ENCODE measurements around the gene PRELP. TPM values are rescaled to one million over a fixed set of nuclear protein-coding genes. Genes with fewer than 3 reads are reported as not detected.

The PRELP gene
- total and polyA plus RNA-seq, 7 experiments from 2014 or later: not detected

- Histone ChIP-seq H3K4me1 (ENCODE audit: control insufficient read depth in 2 of 2, insufficient read depth in 2 of 2, low read length in 2 of 2) (peaks cover 0 to 28% of the 10 kb centered on the region in 2 donors), H3K36me3 (ENCODE audit: control insufficient read depth in 2 of 3, insufficient read depth in 3 of 3, low read length in 3 of 3) (no peaks in the 10 kb centered on the region), H3K27me3 (ENCODE audit: control insufficient read depth in 2 of 2, insufficient read depth in 2 of 2, low read length in 2 of 2) (no peaks in the 10 kb centered on the region), H3K27ac (ENCODE audit: low read depth, low read length) (no peak overlapping the region), H3K9me3 (ENCODE audit: control insufficient read depth in 2 of 3, low read length in 3 of 3) (no peaks in the 10 kb centered on the region), H3K4me3 (ENCODE audit: low read length) (no peak overlapping the region)
- ATAC-seq: no peak
- CTCF ChIA-PET: no interaction called here
- Mint-ChIP-seq H3K27me3 (no peaks in the 10 kb centered on the region), H3K9me3 (no peaks in the 10 kb centered on the region), H3K4me3 (peak overlapping the region in 2 of 10 donors; percentile 82 to 93), H3K36me3 (no peaks in the 10 kb centered on the region), H3K27ac (peak overlapping the region in 8 of 9 donors; percentile 29 to 98 (median 95)), H3K4me1 (peaks cover 24 to 57% (median 51%) of the 10 kb centered on the region in 7 donors)
- POLR2A ChIA-PET: interaction anchor here (0.6 kb wide), 1 partner anchor 110 kb away, joined by 3 read pairs; no protein-coding TSS in a partner anchor
- DNase-seq: no peak
- intact Hi-C loops (cut with micrococcal nuclease): loop anchor here in 1 of 2 donors (2.0 kb wide), 1 partner anchor 115 kb away; the partner anchor contains the start of gene ATP2B4
These were observed 36.3 kb downstream of the PRELP start for GRCh38 chr1:203511930-203512329.

DNA sequence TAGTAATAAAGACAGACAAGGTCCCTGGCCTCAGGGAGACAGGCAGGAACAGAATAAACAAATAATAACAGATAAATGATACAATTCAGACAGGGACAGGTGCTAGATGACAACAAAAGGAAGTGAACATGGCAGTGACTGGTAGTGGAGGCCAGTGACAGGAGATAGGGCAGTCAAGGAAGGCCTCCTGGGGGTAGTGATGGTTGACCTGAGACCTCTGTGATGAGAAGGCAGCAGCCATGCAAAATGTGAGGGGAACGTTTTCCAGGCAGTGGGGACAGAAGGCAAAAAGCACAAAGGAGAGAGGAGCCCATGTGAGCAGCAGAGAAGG, 36.9 kb downstream of the PRELP start:
- DNase-seq (no peak), ATAC-seq (peak; percentile 15)
- Histone ChIP-seq H3K27me3 (ENCODE audit: control insufficient read depth in 2 of 2, insufficient read depth in 2 of 2, low read length in 2 of 2) (no peaks in the 10 kb centered on the region), H3K4me1 (ENCODE audit: control insufficient read depth in 2 of 2, insufficient read depth in 2 of 2, low read length in 2 of 2) (peaks cover 0 to 28% of the 10 kb centered on the region in 2 donors), H3K27ac (ENCODE audit: low read depth, low read length) (peak overlapping the region; percentile 68), H3K4me3 (ENCODE audit: low read length) (no peak overlapping the region), H3K36me3 (ENCODE audit: control insufficient read depth in 2 of 3, insufficient read depth in 3 of 3, low read length in 3 of 3) (no peaks in the 10 kb centered on the region), H3K9me3 (ENCODE audit: control insufficient read depth in 2 of 3, low read length in 3 of 3) (no peaks in the 10 kb centered on the region)
- intact Hi-C loops (cut with micrococcal nuclease): loop anchor here in 1 of 2 donors (2.0 kb wide), 1 partner anchor 114 kb away; the partner anchor contains the start of gene ATP2B4
- ChIA-PET CTCF (interaction anchor here (2.1 to 2.5 kb wide), 2 partner anchors 8 to 114 kb away, joined by 10 read pairs; partner anchors contain the start of gene ATP2B4), POLR2A (interaction anchor here (0.5 to 1.4 kb wide), 3 partner anchors 96 to 188 kb away, joined by 3 to 12 read pairs (median 4); partner anchors contain the start of gene ATP2B4)
- H3K4me1 Mint-ChIP-seq: peaks cover 24 to 57% (median 52%) of the 10 kb centered on the region in 7 donors
- H3K9me3 Mint-ChIP-seq: no peaks in the 10 kb centered on the region
- H3K4me3 Mint-ChIP-seq: peak overlapping the region; percentile 33 to 93 (median 80)
- no peaks in the 10 kb centered on the region for H3K36me3 Mint-ChIP-seq
- no peaks in the 10 kb centered on the region for H3K27me3 Mint-ChIP-seq
- peak overlapping the region; percentile 85 to 98 (median 95) for H3K27ac Mint-ChIP-seq

DNA sequence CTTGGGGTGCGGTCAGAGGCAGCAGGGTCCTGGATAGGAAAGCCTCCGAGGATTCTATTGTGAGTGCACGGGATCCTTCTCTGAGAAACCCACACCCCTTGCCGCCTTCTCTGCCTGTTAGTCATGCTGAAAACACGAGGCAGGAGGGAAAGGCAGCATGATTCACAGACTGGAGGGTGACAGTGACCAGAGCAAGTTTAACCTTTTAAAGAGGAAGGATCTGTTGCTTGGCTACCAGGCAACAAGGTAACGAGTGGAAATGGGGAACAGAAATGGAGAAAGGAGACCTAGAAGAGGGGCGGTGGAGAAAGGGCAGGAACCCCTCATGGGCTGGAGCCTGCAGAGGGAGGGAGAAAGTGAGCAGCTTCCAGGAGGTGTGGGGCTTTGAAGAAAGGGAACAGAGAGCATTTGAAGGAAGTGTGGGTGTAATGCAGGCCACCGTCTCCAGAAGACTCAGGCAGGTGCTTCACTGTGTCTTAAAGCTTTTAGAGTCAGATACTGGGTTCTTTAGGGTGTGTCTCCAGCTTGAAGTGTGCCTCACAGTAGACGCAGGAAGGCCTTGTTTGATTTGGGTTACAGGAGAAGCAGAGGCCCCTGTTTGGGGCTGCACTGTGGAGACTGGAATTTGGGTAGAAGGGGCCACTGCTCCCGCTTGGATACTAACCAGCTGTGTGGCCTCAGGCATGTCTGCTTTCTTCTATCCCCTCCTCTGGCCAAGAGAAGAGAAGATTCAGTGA, 37.4 kb downstream of the PRELP start:
- H3K9me3 Mint-ChIP-seq: no peaks in the 10 kb centered on the region
- Histone ChIP-seq H3K9me3 (ENCODE audit: control insufficient read depth in 2 of 3, low read length in 3 of 3) (no peaks in the 10 kb centered on the region), H3K27ac (ENCODE audit: low read depth, low read length) (peak overlapping the region; percentile 68), H3K4me3 (ENCODE audit: low read length) (peak overlapping the region; percentile 27), H3K36me3 (ENCODE audit: control insufficient read depth in 2 of 3, insufficient read depth in 3 of 3, low read length in 3 of 3) (no peaks in the 10 kb centered on the region), H3K27me3 (ENCODE audit: control insufficient read depth in 2 of 2, insufficient read depth in 2 of 2, low read length in 2 of 2) (no peaks in the 10 kb centered on the region), H3K4me1 (ENCODE audit: control insufficient read depth in 2 of 2, insufficient read depth in 2 of 2, low read length in 2 of 2) (peaks cover 0 to 28% of the 10 kb centered on the region in 2 donors)
- intact Hi-C loops (cut with micrococcal nuclease): loop anchor here in 1 of 2 donors (1.0 to 2.0 kb wide), 2 partner anchors 94 to 114 kb away; partner anchors contain the start of gene ATP2B4
- H3K36me3 Mint-ChIP-seq: no peaks in the 10 kb centered on the region
- peaks cover 24 to 58% (median 52%) of the 10 kb centered on the region in 7 donors for H3K4me1 Mint-ChIP-seq
- peak overlapping the region; percentile 41 to 93 (median 80) for H3K4me3 Mint-ChIP-seq
- ChIA-PET CTCF (interaction anchor here (0.6 to 2.5 kb wide), 9 partner anchors 9 to 245 kb away, joined by 3 to 10 read pairs (median 3); partner anchors contain the start of gene ATP2B4), POLR2A (interaction anchor here (0.5 to 1.6 kb wide), 9 partner anchors 8 to 252 kb away, joined by 3 to 12 read pairs (median 3); partner anchors contain the start of genes ATP2B4 and LAX1)
- H3K27ac Mint-ChIP-seq: peak overlapping the region; percentile 85 to 98 (median 95)
- peak in 7 of 9 donors; percentile 37 to 67 (median 54) for DNase-seq
- no peaks in the 10 kb centered on the region for H3K27me3 Mint-ChIP-seq
- peak; percentile 81 for ATAC-seq

DNA sequence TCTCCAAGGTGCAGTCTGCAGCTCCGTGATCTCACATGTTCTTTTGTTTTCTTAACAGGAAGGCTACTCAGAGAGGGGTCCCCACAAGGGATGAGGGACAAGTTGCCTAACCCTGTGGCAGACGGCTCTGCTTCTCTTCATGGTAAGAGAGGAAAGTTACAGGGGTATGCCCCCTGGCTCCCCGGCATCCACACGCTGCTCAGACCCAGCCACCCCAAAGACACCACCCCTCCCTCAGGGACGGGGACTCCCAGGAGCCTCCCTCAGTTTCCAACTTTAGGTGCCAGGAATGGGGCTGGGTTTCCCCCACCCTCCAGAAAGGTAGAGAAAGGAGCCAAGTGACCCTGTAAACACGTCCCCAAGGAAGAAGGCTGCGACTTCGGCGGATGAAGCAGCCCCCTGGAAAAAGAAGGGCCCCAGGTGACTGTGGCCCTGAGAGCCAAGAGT, 38.0 kb downstream of the PRELP start:
- DNase-seq (peak in 2 of 9 donors; percentile 2 to 10), ATAC-seq (no peak)
- Mint-ChIP-seq H3K27ac (peak overlapping the region; percentile 85 to 98 (median 95)), H3K9me3 (no peaks in the 10 kb centered on the region), H3K36me3 (no peaks in the 10 kb centered on the region), H3K4me3 (peak overlapping the region; percentile 41 to 93 (median 80)), H3K4me1 (peaks cover 24 to 58% (median 52%) of the 10 kb centered on the region in 7 donors), H3K27me3 (no peaks in the 10 kb centered on the region)
- no peaks in the 10 kb centered on the region for H3K27me3 ChIP-seq (ENCODE audit: control insufficient read depth in 2 of 2, insufficient read depth in 2 of 2, low read length in 2 of 2)
- ChIA-PET POLR2A (interaction anchor here (0.8 to 1.6 kb wide), 9 partner anchors 9 to 251 kb away, joined by 3 to 12 read pairs (median 3); partner anchors contain the start of genes ATP2B4 and LAX1), CTCF (interaction anchor here (0.6 to 2.5 kb wide), 9 partner anchors 9 to 246 kb away, joined by 3 to 10 read pairs (median 3); partner anchors contain the start of gene ATP2B4)
- peak overlapping the region; percentile 68 for H3K27ac ChIP-seq (ENCODE audit: low read depth, low read length)
- H3K36me3 ChIP-seq (ENCODE audit: control insufficient read depth in 2 of 3, insufficient read depth in 3 of 3, low read length in 3 of 3): no peaks in the 10 kb centered on the region
- peaks cover 0 to 28% of the 10 kb centered on the region in 2 donors for H3K4me1 ChIP-seq (ENCODE audit: control insufficient read depth in 2 of 2, insufficient read depth in 2 of 2, low read length in 2 of 2)
- intact Hi-C loops (cut with micrococcal nuclease): loop anchor here in 1 of 2 donors (1.0 to 2.0 kb wide), 2 partner anchors 94 to 113 kb away; partner anchors contain the start of gene ATP2B4
- H3K9me3 ChIP-seq (ENCODE audit: control insufficient read depth in 2 of 3, low read length in 3 of 3): no peaks in the 10 kb centered on the region
- H3K4me3 ChIP-seq (ENCODE audit: low read length): peak overlapping the region; percentile 27

- no peak for ATAC-seq
- intact Hi-C loops (cut with micrococcal nuclease): no loop called here
- POLR2A ChIA-PET: no interaction called here
- no peaks in the 10 kb centered on the region for H3K27me3 Mint-ChIP-seq
- Histone ChIP-seq H3K27me3 (ENCODE audit: control insufficient read depth in 2 of 2, insufficient read depth in 2 of 2, low read length in 2 of 2) (no peaks in the 10 kb centered on the region), H3K27ac (ENCODE audit: low read depth, low read length) (no peak overlapping the region), H3K4me1 (ENCODE audit: control insufficient read depth in 2 of 2, insufficient read depth in 2 of 2, low read length in 2 of 2) (peaks cover 0 to 28% of the 10 kb centered on the region in 2 donors), H3K4me3 (ENCODE audit: low read length) (no peak overlapping the region), H3K9me3 (ENCODE audit: control insufficient read depth in 2 of 3, low read length in 3 of 3) (no peaks in the 10 kb centered on the region), H3K36me3 (ENCODE audit: control insufficient read depth in 2 of 3, insufficient read depth in 3 of 3, low read length in 3 of 3) (no peaks in the 10 kb centered on the region)
- H3K4me3 Mint-ChIP-seq: no peak overlapping the region
- H3K9me3 Mint-ChIP-seq: no peaks in the 10 kb centered on the region
- no peaks in the 10 kb centered on the region for H3K36me3 Mint-ChIP-seq
- DNase-seq: no peak
- H3K4me1 Mint-ChIP-seq: peaks cover 24 to 49% (median 42%) of the 10 kb centered on the region in 7 donors
- CTCF ChIA-PET: interaction anchor here (0.9 kb wide), 1 partner anchor 158 kb away, joined by 3 read pairs; no protein-coding TSS in a partner anchor
- H3K27ac Mint-ChIP-seq: peak overlapping the region in 6 of 9 donors; percentile 30 to 98 (median 66)
These were observed 40.6 kb downstream of the PRELP start for GRCh38 chr1:203516184-203516583.

DNA sequence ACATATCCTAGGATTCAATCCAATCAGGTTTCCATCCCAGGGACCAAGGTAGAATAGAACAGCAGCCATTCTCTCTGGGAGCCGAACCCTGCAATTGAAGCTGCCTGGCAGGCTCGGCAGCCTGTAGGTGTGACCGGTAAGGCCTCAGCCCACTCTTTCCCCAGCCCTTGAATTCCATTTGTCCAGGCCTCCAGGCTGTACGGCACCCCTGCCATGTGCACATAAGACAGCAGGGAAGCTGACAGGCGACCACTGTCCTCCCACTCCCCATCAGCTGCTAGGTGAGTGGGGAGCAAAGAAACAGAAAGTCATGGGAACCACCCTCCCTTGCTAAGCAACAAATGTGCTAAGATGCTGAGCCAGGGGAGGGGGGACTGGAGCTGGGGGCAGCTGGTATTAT, 41.3 kb downstream of the PRELP start:
- Histone ChIP-seq H3K27ac (ENCODE audit: low read depth, low read length) (no peak overlapping the region), H3K27me3 (ENCODE audit: control insufficient read depth in 2 of 2, insufficient read depth in 2 of 2, low read length in 2 of 2) (no peaks in the 10 kb centered on the region), H3K36me3 (ENCODE audit: control insufficient read depth in 2 of 3, insufficient read depth in 3 of 3, low read length in 3 of 3) (no peaks in the 10 kb centered on the region), H3K4me3 (ENCODE audit: low read length) (no peak overlapping the region), H3K9me3 (ENCODE audit: control insufficient read depth in 2 of 3, low read length in 3 of 3) (no peaks in the 10 kb centered on the region), H3K4me1 (ENCODE audit: control insufficient read depth in 2 of 2, insufficient read depth in 2 of 2, low read length in 2 of 2) (peaks cover 0 to 28% of the 10 kb centered on the region in 2 donors)
- Mint-ChIP-seq H3K27me3 (no peaks in the 10 kb centered on the region), H3K36me3 (no peaks in the 10 kb centered on the region), H3K4me3 (no peak overlapping the region), H3K4me1 (peaks cover 24 to 45% (median 35%) of the 10 kb centered on the region in 7 donors), H3K9me3 (no peaks in the 10 kb centered on the region), H3K27ac (no peak overlapping the region)
- DNase-seq (no peak), ATAC-seq (no peak)
- ChIA-PET CTCF (interaction anchor here (0.9 kb wide), 1 partner anchor 157 kb away, joined by 3 read pairs; no protein-coding TSS in a partner anchor), POLR2A (no interaction called here)
- intact Hi-C loops (cut with micrococcal nuclease): no loop called here

Data from naive thymus-derived CD4-positive, alpha-beta T cell (primary cell).